Ishikawa (cell line): ENCODE results near the gene PTAR1.

Experiments used
- CEBPB ChIP-seq: IDR thresholded peaks from 2 replicates; pipeline ENCODE4 v1.6.1; 2012
- CREB1 ChIP-seq: IDR thresholded peaks from 2 replicates; pipeline ENCODE4 v1.6.1; 2012; ENCODE audit warnings: low read depth
- EGR1 ChIP-seq: IDR thresholded peaks from 2 replicates; pipeline ENCODE4 v1.6.1; 2012
- EP300 ChIP-seq: IDR thresholded peaks from 2 replicates; pipeline ENCODE4 v1.6.1; 2012; ENCODE audit warnings: borderline replicate concordance
- FOXM1 ChIP-seq: IDR thresholded peaks from 2 replicates; pipeline ENCODE4 v1.6.1; 2012; ENCODE audit warnings: low read depth, borderline replicate concordance
- MAX ChIP-seq: IDR thresholded peaks from 2 replicates; pipeline ENCODE4 v1.6.1; 2012
- NFIC ChIP-seq: IDR thresholded peaks from 2 replicates; pipeline ENCODE4 v1.6.1; 2012
- RAD21 ChIP-seq: IDR thresholded peaks from 2 replicates; pipeline ENCODE4 v1.6.1; 2012; ENCODE audit warnings: low read depth
- REST ChIP-seq: IDR thresholded peaks from 2 replicates; pipeline ENCODE4 v1.6.1; 2012; ENCODE audit warnings: low read depth, mild to moderate bottlenecking
- TAF1 ChIP-seq: IDR thresholded peaks from 2 replicates; pipeline ENCODE4 v1.6.1; 2012; ENCODE audit warnings: low read depth, mild to moderate bottlenecking
- TCF12 ChIP-seq: IDR thresholded peaks from 2 replicates; pipeline ENCODE4 v1.6.1; 2012; ENCODE audit warnings: low read depth
- TEAD4 ChIP-seq: IDR thresholded peaks from 2 replicates; pipeline ENCODE4 v1.6.1; 2012
- USF1 ChIP-seq: IDR thresholded peaks from 2 replicates; pipeline ENCODE4 v1.6.1; 2012
- YY1 ChIP-seq: IDR thresholded peaks from 2 replicates; pipeline ENCODE4 v1.6.1; 2012; ENCODE audit warnings: low read depth
- ZBTB7A ChIP-seq: IDR thresholded peaks from 2 replicates; pipeline ENCODE4 v1.6.1; 2012; ENCODE audit warnings: low read depth

PTAR1 gene, protein sequence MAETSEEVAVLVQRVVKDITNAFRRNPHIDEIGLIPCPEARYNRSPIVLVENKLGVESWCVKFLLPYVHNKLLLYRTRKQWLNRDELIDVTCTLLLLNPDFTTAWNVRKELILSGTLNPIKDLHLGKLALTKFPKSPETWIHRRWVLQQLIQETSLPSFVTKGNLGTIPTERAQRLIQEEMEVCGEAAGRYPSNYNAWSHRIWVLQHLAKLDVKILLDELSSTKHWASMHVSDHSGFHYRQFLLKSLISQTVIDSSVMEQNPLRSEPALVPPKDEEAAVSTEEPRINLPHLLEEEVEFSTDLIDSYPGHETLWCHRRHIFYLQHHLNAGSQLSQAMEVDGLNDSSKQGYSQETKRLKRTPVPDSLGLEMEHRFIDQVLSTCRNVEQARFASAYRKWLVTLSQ

GRCh38 chr9:69759421-69760277 lies at the start of gene PTAR1:
Gene PTAR1 (minus strand): TSS chr9:69760011. CDS start chr9:69759938, 73 bp downstream.
- TF ChIP-seq CREB1 = no peak
- no peak; the same call in 1 of the 2 replicates for TF ChIP-seq TCF12
- TF ChIP-seq YY1 = peak; percentile 93
- no peak for TF ChIP-seq CEBPB
- peak; percentile 97 for TF ChIP-seq TAF1
- peak; percentile 46; the same call in 1 of the 2 replicates for TF ChIP-seq MAX
- TF ChIP-seq TEAD4 = no peak
- peak; percentile 51; the same call in 1 of the 2 replicates for TF ChIP-seq EP300

- no peak for TF ChIP-seq REST
- peak; percentile 56 for TF ChIP-seq RAD21
- no peak for TF ChIP-seq ZBTB7A
Observed at GRCh38 chr9:69809304-69809863, 49.6 kb upstream of the PTAR1 start.

GRCh38 chr9:69806627-69807026 lies 46.8 kb upstream of the PTAR1 start:
- no peak for TF ChIP-seq RAD21
- no peak for TF ChIP-seq REST
- TF ChIP-seq NFIC = no peak
- TF ChIP-seq USF1 = no peak
- no peak for TF ChIP-seq YY1
- TF ChIP-seq CEBPB = no peak
- no peak for TF ChIP-seq EP300
- no peak for TF ChIP-seq TEAD4
- no peak for TF ChIP-seq FOXM1
- TF ChIP-seq TCF12 = no peak
- no peak for TF ChIP-seq CREB1
- no peak for TF ChIP-seq EGR1

DNA sequence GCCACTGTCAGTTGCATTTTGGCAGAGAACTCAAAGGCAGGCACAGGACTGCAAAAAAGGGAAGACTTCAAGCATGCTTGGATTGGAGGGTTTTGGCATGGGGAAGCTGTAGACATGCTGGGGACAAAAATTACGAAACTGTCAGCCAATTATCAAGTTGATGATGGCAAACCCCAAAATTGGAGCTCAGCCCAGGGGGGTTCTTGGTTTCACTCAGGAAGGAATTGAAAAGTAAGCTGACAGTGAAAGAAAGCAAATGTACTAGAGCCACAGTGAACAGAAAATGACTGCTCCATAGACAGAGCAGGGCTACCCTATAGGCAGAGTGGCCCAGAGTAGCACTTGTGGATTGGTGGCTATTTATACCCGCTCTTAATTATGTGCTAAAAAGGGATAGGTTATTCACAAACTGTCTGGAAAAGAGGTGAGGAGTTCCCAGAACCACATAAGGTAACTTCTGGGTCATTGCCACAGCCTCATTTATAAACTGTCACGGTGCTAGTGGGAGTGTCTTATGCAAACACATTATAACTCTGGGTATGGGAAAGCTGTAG lies 46.2 kb upstream of the PTAR1 start:
- TF ChIP-seq TEAD4 = no peak
- TF ChIP-seq EP300 = no peak
- no peak for TF ChIP-seq USF1
- TF ChIP-seq RAD21 = no peak
- no peak for TF ChIP-seq MAX
- no peak for TF ChIP-seq TAF1
- TF ChIP-seq YY1 = no peak
- no peak for TF ChIP-seq NFIC
- no peak for TF ChIP-seq REST
- no peak for TF ChIP-seq CEBPB
- no peak for TF ChIP-seq EGR1
- no peak for TF ChIP-seq ZBTB7A
- no peak for TF ChIP-seq CREB1
- no peak for TF ChIP-seq TCF12
- no peak for TF ChIP-seq FOXM1
